Right lobe of liver (tissue), 6 donors: Measurements from ENCODE around the gene WDR77. TPM values are rescaled to one million over a fixed set of nuclear protein-coding genes. Genes with fewer than 3 reads are reported as not detected.

Experiments
- ATAC-seq, 4 donors: fragments of 200-7000 bp; cut with Tn5 transposase; one replicate each; pipeline ENCODE4 v1.9.1; 2020; ENCODE audit warnings: mild to moderate bottlenecking in 4 of 4, moderate library complexity in 4 of 4
- DNase-seq, 3 donors: peaks; one replicate each; pipeline ENCODE4 v3.0.0-alpha.2; 2020
- H3K27ac ChIP-seq, 3 donors: fragments of 200-600 bp; one replicate each; pipeline ENCODE4 v1.8.0; 2022
- H3K27me3 ChIP-seq, 2 donors: fragments of 200-600 bp; one replicate each; pipeline ENCODE4 v1.8.0; 2022
- H3K36me3 ChIP-seq, 4 donors: fragments of 200-600 bp; sonication (generic) in 1 of 4; one replicate each; pipeline versions ENCODE4 v1.5.1 to v1.8.0; 2017 to 2022; ENCODE audit warnings: control low read depth in 1 of 4
- H3K4me1 ChIP-seq, 4 donors: fragments of 200-600 bp; sonication (generic) in 1 of 4; one replicate each; pipeline versions ENCODE4 v1.5.1 to v1.8.0; 2017 to 2022; ENCODE audit warnings: control low read depth in 1 of 4
- H3K4me3 ChIP-seq, 3 donors: fragments of 200-600 bp; one replicate each; pipeline ENCODE4 v1.8.0; 2022
- H3K9me3 ChIP-seq, 4 donors: fragments of 200-600 bp; sonication (generic) in 1 of 4; one replicate each; pipeline versions ENCODE4 v1.5.1 to v1.8.0; 2017 to 2022; ENCODE audit warnings: control low read depth in 1 of 4
- CTCF ChIP-seq, 4 donors: fragments of 200-600 bp in 3 of 4; fragments of 450-650 bp in 1 of 4; IDR thresholded peaks; one replicate each; pipeline versions ENCODE4 v1.5.1 to v1.8.0; 2016 to 2022; ENCODE audit warnings: antibody characterized with exemption in 4 of 4, mild to moderate bottlenecking in 2 of 4
- POLR2A ChIP-seq: fragments of 450-650 bp; IDR thresholded peaks from one replicate; pipeline ENCODE4 v1.6.1; 2017; ENCODE audit warnings: antibody characterized with exemption, mild to moderate bottlenecking
- WGBS: methylation state at CpG from one replicate; pipeline ENCODE4 v1.1.6; 2018; ENCODE audit warnings: low coverage, low lambda C conversion rate; ENCODE audit not compliant: insufficient coverage; ENCODE audit errors: missing lambda C conversion rate; 5-methylcytosine and 5-hydroxymethylcytosine counted together
- intact Hi-C, 2 donors: fragments of 100-400 bp; cut with DNase I; formaldehyde crosslinking; loops; one replicate each; pipeline versions ENCODE4 v1.11.2 to v1.14.1; 2022
- total RNA-seq, 6 experiments: library from RNA; depleted of rRNA in 2 of 6; stranded (reverse); fragments of >200 nt in 2 of 6; fragmentation: NEBNext Ultra II Directional in 3 of 6; extraction: Animal tissue kit (Norgen Biotek cat#: 25700) in 3 of 6; gene quantifications; one replicate each; pipeline versions ENCODE4 v1.1.0 to v1.2.4, GENCODE V29; 2016 to 2023
- donor health status: DM: no; HTN: yes; CAD: no.
- donor health status: DM: no; HTN: no; CAD: no.
- donor health status: DM: no; HTN: no; CAD: no.
- donor health status: DM: no; HTN: yes; CAD: no.
- donor health status: DM: no; HTN: yes; CAD: no.

The WDR77 gene
- total RNA-seq, 6 experiments from 2014 or later, result 11.4 to 27.3 (median 14.0) TPM

GRCh38 chr1:111465754-111466153 lies 16.7 kb upstream of the WDR77 start:
- no peak for TF ChIP-seq CTCF (IDR thresholded peaks at IDR 0.05)
- TF ChIP-seq POLR2A, result no peak
- intact Hi-C loops, result no loop called here
- ATAC-seq (no peak), DNase-seq (no peak)
- no peaks in the 10 kb centered on the region for H3K27me3 ChIP-seq
- no peak overlapping the region for H3K4me3 ChIP-seq
- H3K4me1 ChIP-seq, result no peaks in the 10 kb centered on the region
- no peaks in the 10 kb centered on the region for H3K9me3 ChIP-seq
- H3K27ac ChIP-seq, result no peak overlapping the region
- peaks cover 0 to 38% (median 5%) of the 10 kb centered on the region in 4 donors for H3K36me3 ChIP-seq
- WGBS, result 100% methylated on average over 2 of the region's 2 CpGs

GRCh38 chr1:111463029-111463683 lies 14.1 kb upstream of the WDR77 start:
- H3K27me3 ChIP-seq, result no peaks in the 10 kb centered on the region
- DNase-seq (no peak), ATAC-seq (no peak)
- intact Hi-C loops, result no loop called here
- no peaks in the 10 kb centered on the region for H3K9me3 ChIP-seq
- WGBS, result 82% methylated on average over 4 of the region's 4 CpGs
- H3K27ac ChIP-seq, result no peak overlapping the region
- peaks cover 0 to 36% (median 15%) of the 10 kb centered on the region in 4 donors for H3K36me3 ChIP-seq
- no peaks in the 10 kb centered on the region for H3K4me1 ChIP-seq
- TF ChIP-seq CTCF (IDR thresholded peaks at IDR 0.05) (no peak), POLR2A (no peak)
- no peak overlapping the region for H3K4me3 ChIP-seq

GRCh38 chr1:111462370-111463028 lies 13.4 kb upstream of the WDR77 start:
- intact Hi-C loops, result no loop called here
- peaks cover 3 to 40% (median 20%) of the 10 kb centered on the region in 4 donors for H3K36me3 ChIP-seq
- H3K4me1 ChIP-seq, result no peaks in the 10 kb centered on the region
- no peak for TF ChIP-seq CTCF (IDR thresholded peaks at IDR 0.05)
- TF ChIP-seq POLR2A, result no peak
- H3K27me3 ChIP-seq, result no peaks in the 10 kb centered on the region
- WGBS, result 80% methylated on average over 4 of the region's 4 CpGs
- H3K27ac ChIP-seq, result no peak overlapping the region
- no peak for ATAC-seq
- H3K9me3 ChIP-seq, result no peaks in the 10 kb centered on the region
- H3K4me3 ChIP-seq, result no peak overlapping the region
- no peak for DNase-seq

DNA sequence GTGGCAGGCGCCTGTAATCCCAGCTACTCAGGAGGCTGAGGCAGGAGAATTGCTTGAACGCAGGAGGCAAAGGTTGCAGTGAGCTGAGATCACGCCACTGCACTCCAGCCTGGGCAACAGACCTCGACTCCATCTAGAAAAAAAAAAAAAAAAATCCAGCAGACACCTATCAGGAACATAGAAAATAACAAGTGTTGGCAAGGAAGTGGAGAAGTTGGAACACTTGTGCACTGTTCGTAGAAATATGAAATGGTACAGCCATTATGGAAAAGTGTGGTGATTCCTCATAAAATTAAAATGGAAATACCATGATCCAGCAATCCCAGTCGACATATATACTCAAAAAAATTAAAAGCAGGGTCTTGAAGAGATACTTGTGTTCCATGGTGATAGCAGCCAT lies 12.7 kb upstream of the WDR77 start:
- peaks cover 3 to 47% (median 22%) of the 10 kb centered on the region in 4 donors for H3K36me3 ChIP-seq
- no peak for ATAC-seq
- DNase-seq, result no peak
- H3K4me1 ChIP-seq, result no peaks in the 10 kb centered on the region
- H3K27ac ChIP-seq, result no peak overlapping the region
- no peak overlapping the region for H3K4me3 ChIP-seq
- TF ChIP-seq POLR2A (no peak), CTCF (IDR thresholded peaks at IDR 0.05) (no peak)
- 98% methylated on average over 6 of the region's 6 CpGs for WGBS
- no peaks in the 10 kb centered on the region for H3K27me3 ChIP-seq
- intact Hi-C loops, result no loop called here
- no peaks in the 10 kb centered on the region for H3K9me3 ChIP-seq
